CD14-positive monocyte (primary cell): ENCODE measurements around the gene SWT1. TPM values are rescaled to one million over a fixed set of nuclear protein-coding genes. Genes with fewer than 3 reads are reported as not detected.

Experiments used
- DNase-seq, 3 donors: peaks; one replicate each; pipeline ENCODE4 v3.0.0-alpha.2; 2011 to 2022
- H2AFZ ChIP-seq: 2 replicates; pipeline ENCODE4 v1.6.0; 2012; ENCODE audit warnings: mild to moderate bottlenecking, low read depth, low read length, inconsistent platforms; ENCODE audit not compliant: insufficient read depth, poor library complexity, severe bottlenecking
- H3K27ac ChIP-seq, 2 donors: 1 replicate in 1 of 2; 2 replicates in 1 of 2; pipeline ENCODE4 v1.5.1; 2012 to 2013; ENCODE audit warnings: low read length in 2 of 2, control low read depth in 1 of 2, inconsistent platforms in 1 of 2, low read depth in 1 of 2, mild to moderate bottlenecking in 1 of 2
- H3K27me3 ChIP-seq, 2 donors: one replicate each; pipeline versions ENCODE4 v1.6.0 to v1.6.1; 2011 to 2013; ENCODE audit warnings: low read length in 2 of 2; ENCODE audit not compliant: control insufficient read depth in 2 of 2, insufficient read depth in 2 of 2
- H3K36me3 ChIP-seq, 2 donors: replicated peaks in 1 of 2; 1 replicate in 1 of 2; 2 replicates in 1 of 2; pipeline versions ENCODE4 v1.5.1 to v1.6.1; 2012 to 2013; ENCODE audit warnings: low read length in 2 of 2, control low read depth in 1 of 2, inconsistent platforms in 1 of 2, mild to moderate bottlenecking in 1 of 2; ENCODE audit not compliant: insufficient read depth in 2 of 2, control insufficient read depth in 1 of 2
- H3K4me1 ChIP-seq, 2 donors: 1 replicate in 1 of 2; 2 replicates in 1 of 2; pipeline versions ENCODE4 v1.5.1 to v1.6.1; 2012 to 2013; ENCODE audit warnings: low read length in 2 of 2, control low read depth in 1 of 2, inconsistent platforms in 1 of 2, mild to moderate bottlenecking in 1 of 2, moderate library complexity in 1 of 2; ENCODE audit not compliant: insufficient read depth in 2 of 2, control insufficient read depth in 1 of 2
- H3K4me2 ChIP-seq: replicated peaks from 2 replicates; pipeline ENCODE3; 2012; ENCODE audit warnings: low read length, moderate library complexity, mild to moderate bottlenecking; ENCODE audit not compliant: poor library complexity, severe bottlenecking; ENCODE audit errors: extremely low read depth
- H3K4me3 ChIP-seq, 3 experiments: fragments of 200-600 bp in 1 of 3; sonication (generic) in 1 of 3; replicated peaks in 1 of 3; 1 replicate in 2 of 3; 2 replicates in 1 of 3; pipeline ENCODE4 v1.5.1; 2011 to 2013; ENCODE audit warnings: low read length in 3 of 3, mild to moderate bottlenecking in 3 of 3, control low read depth in 2 of 3, low read depth in 2 of 3, inconsistent platforms in 1 of 3, moderate library complexity in 1 of 3
- H3K79me2 ChIP-seq: 2 replicates; pipeline ENCODE4 v1.6.0; 2012; ENCODE audit warnings: mild to moderate bottlenecking, control low read depth, inconsistent platforms, low read length, moderate library complexity; ENCODE audit not compliant: insufficient read depth
- H3K9ac ChIP-seq: 2 replicates; pipeline ENCODE4 v1.6.0; 2017; ENCODE audit warnings: low read length, mild to moderate bottlenecking; ENCODE audit not compliant: insufficient read depth, poor library complexity, severe bottlenecking
- H3K9me3 ChIP-seq, 2 donors: replicated peaks in 1 of 2; 1 replicate in 1 of 2; 2 replicates in 1 of 2; pipeline versions ENCODE4 v1.5.1 to v1.6.1; 2012 to 2013; ENCODE audit warnings: low read length in 2 of 2, control low read depth in 1 of 2; ENCODE audit not compliant: control insufficient read depth in 1 of 2, insufficient read depth in 1 of 2
- H4K20me1 ChIP-seq: 2 replicates; pipeline ENCODE4 v1.6.0; 2012; ENCODE audit warnings: mild to moderate bottlenecking, low read length, control low read depth, moderate library complexity; ENCODE audit not compliant: insufficient read depth
- H3K27ac Mint-ChIP-seq, 7 donors: one replicate each; pipeline ENCODE4 v1.8.0; 2020; ENCODE audit warnings: mild to moderate bottlenecking in 7 of 7, mixed read lengths in 7 of 7, moderate library complexity in 6 of 7, inconsistent platforms in 2 of 7
- H3K27me3 Mint-ChIP-seq, 3 donors: one replicate each; pipeline ENCODE4 v1.8.0; 2021 to 2022; ENCODE audit warnings: low read depth in 3 of 3, mild to moderate bottlenecking in 3 of 3, mixed read lengths in 3 of 3, moderate library complexity in 3 of 3, inconsistent platforms in 1 of 3
- H3K36me3 Mint-ChIP-seq, 2 donors: one replicate each; pipeline ENCODE4 v1.8.0; 2020; ENCODE audit warnings: mixed read lengths in 2 of 2, inconsistent platforms in 1 of 2, mild to moderate bottlenecking in 1 of 2
- H3K4me1 Mint-ChIP-seq: one replicate; pipeline ENCODE4 v1.8.0; 2020; ENCODE audit warnings: mild to moderate bottlenecking, mixed read lengths
- H3K4me3 Mint-ChIP-seq, 2 donors: one replicate each; pipeline ENCODE4 v1.8.0; 2020; ENCODE audit warnings: mild to moderate bottlenecking in 2 of 2, mixed read lengths in 2 of 2, moderate library complexity in 1 of 2
- H3K9me3 Mint-ChIP-seq, 7 donors: one replicate each; pipeline ENCODE4 v1.8.0; 2020 to 2022; ENCODE audit warnings: mixed read lengths in 7 of 7, mild to moderate bottlenecking in 6 of 7, moderate library complexity in 6 of 7, inconsistent platforms in 2 of 7
- CTCF ChIP-seq: fragments of 200-600 bp; IDR thresholded peaks from one replicate; pipeline ENCODE4 v1.8.0; 2022; ENCODE audit warnings: antibody characterized with exemption, mild to moderate bottlenecking
- WGBS: methylation state at CpG from one replicate; pipeline ENCODE4 v1.1.5; 2013; ENCODE audit warnings: missing lambda C conversion rate; ENCODE audit not compliant: insufficient coverage; 5-methylcytosine and 5-hydroxymethylcytosine counted together
- intact Hi-C, 2 donors: fragments of 100-400 bp; cut with micrococcal nuclease; formaldehyde crosslinking; loops; one replicate each; pipeline versions ENCODE4 v1.15.0 to v1.15.1; 2023
- polyA plus RNA-seq, 3 donors: library from polyadenylated mRNA; depleted of rRNA in 1 of 3; unstranded in 2 of 3; stranded (reverse) in 1 of 3; fragments of 300-500 nt in 2 of 3; fragments of >200 nt in 1 of 3; fragmentation: Illumina TruSeq in 2 of 3; gene quantifications; 1 replicate in 2 of 3; 2 replicates in 1 of 3; pipeline ENCODE4 v1.2.3, GENCODE V29; 2012 to 2021

The SWT1 gene
- polyA plus RNA-seq, 3 donors, result 0.89 to 2.8 (median 1.7) TPM

GRCh38 chr1:185267301-185267700 lies 110.3 kb downstream of the SWT1 start:
- Mint-ChIP-seq H3K4me1 (no peaks in the 10 kb centered on the region), H3K27me3 (no peaks in the 10 kb centered on the region), H3K9me3 (peaks cover 0 to 6% (median 1%) of the 10 kb centered on the region in 7 donors), H3K36me3 (no peaks in the 10 kb centered on the region), H3K27ac (no peak overlapping the region), H3K4me3 (no peak overlapping the region)
- 100% methylated on average over 2 of the region's 3 CpGs for WGBS
- no peaks in the 10 kb centered on the region for H3K36me3 ChIP-seq
- no peak for TF ChIP-seq CTCF
- no peak for DNase-seq
- intact Hi-C loops, result no loop called here
- no peak overlapping the region for H2AFZ ChIP-seq
- no peak overlapping the region for H3K4me2 ChIP-seq
- no peaks in the 10 kb centered on the region for H3K9me3 ChIP-seq
- no peaks in the 10 kb centered on the region for H4K20me1 ChIP-seq
- no peaks in the 10 kb centered on the region for H3K27me3 ChIP-seq
- no peak overlapping the region for H3K4me3 ChIP-seq
- H3K4me1 ChIP-seq, result no peaks in the 10 kb centered on the region
- no peak overlapping the region for H3K27ac ChIP-seq
- no peaks in the 10 kb centered on the region for H3K79me2 ChIP-seq
- no peak overlapping the region for H3K9ac ChIP-seq

DNA sequence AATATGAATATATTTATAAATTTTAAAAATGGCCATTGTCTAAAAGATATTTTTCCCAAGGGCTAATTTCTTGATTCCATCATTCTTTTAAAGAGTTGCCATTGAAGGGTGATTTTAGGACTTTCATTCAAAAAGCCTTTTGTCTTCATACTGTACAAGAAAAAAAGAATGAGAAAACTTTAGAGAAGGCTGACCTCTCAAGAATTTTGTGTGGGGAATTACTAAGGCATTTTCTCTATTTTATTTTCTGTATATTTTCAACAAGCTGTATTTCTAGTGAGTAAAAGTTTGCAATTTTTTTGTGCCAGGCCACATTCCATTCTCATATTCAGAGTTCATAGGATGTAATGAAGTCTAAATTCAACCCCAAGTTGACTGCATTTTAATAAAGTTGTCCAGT lies 110.7 kb downstream of the SWT1 start:
- H3K9me3 Mint-ChIP-seq, result peaks cover 0 to 6% (median 1%) of the 10 kb centered on the region in 7 donors
- H3K27ac Mint-ChIP-seq, result no peak overlapping the region
- Histone ChIP-seq H3K4me3 (no peak overlapping the region), H3K4me1 (no peaks in the 10 kb centered on the region), H3K79me2 (no peaks in the 10 kb centered on the region), H3K27ac (no peak overlapping the region), H3K9me3 (no peaks in the 10 kb centered on the region), H3K36me3 (no peaks in the 10 kb centered on the region), H3K9ac (no peak overlapping the region), H3K4me2 (no peak overlapping the region), H4K20me1 (no peaks in the 10 kb centered on the region), H2AFZ (no peak overlapping the region), H3K27me3 (no peaks in the 10 kb centered on the region)
- no peak for TF ChIP-seq CTCF
- H3K4me3 Mint-ChIP-seq, result no peak overlapping the region
- intact Hi-C loops, result no loop called here
- H3K27me3 Mint-ChIP-seq, result no peaks in the 10 kb centered on the region
- no peak for DNase-seq
- no peaks in the 10 kb centered on the region for H3K36me3 Mint-ChIP-seq
- H3K4me1 Mint-ChIP-seq, result no peaks in the 10 kb centered on the region
